ENCODE results near the gene MIB2. TPM values are rescaled to one million over a fixed set of nuclear protein-coding genes. Genes with fewer than 3 reads are reported as not detected.

MIB2 gene
- total and polyA plus RNA-seq, 2 donors (not counting 1 experiment from before 2014, with no cell fraction given), result 7.1 to 74.3 TPM

GRCh38 chr1:1666526-1666925, 51.2 kb downstream of the MIB2 start:
- Histone ChIP-seq H3K36me3 (ENCODE audit: control insufficient read depth, insufficient read depth, low read length) (peaks cover 17% of the 10 kb centered on the region), H3K27ac (ENCODE audit: insufficient read depth, low read length) (no peak overlapping the region), H3K4me2 (ENCODE audit: extremely low read depth, insufficient read depth, low read length) (no peak overlapping the region), H4K20me1 (ENCODE audit: control insufficient read depth, extremely low read depth, insufficient read depth, low read length) (no peaks in the 10 kb centered on the region), H3K9ac (ENCODE audit: insufficient read depth, low read length) (no peak overlapping the region), H3K4me1 (ENCODE audit: control insufficient read depth, extremely low read depth, insufficient read depth, low read length) (peaks cover 8% of the 10 kb centered on the region), H2AFZ (ENCODE audit: low read length) (no peak overlapping the region), H3K4me3 (replicated peaks in 1 of 4; ENCODE audit: control extremely low read depth in 1 of 4, insufficient read depth in 1 of 4, low read depth in 3 of 4, low read length in 4 of 4) (no peak overlapping the region), H3K9me3 (ENCODE audit: control insufficient read depth, insufficient read depth, low read depth, low read length) (no peaks in the 10 kb centered on the region), H3K27me3 (ENCODE audit: control insufficient read depth, insufficient read depth, low read length) (no peaks in the 10 kb centered on the region), H3K79me2 (ENCODE audit: control insufficient read depth, insufficient read depth, low read length) (no peaks in the 10 kb centered on the region)
- DNase-seq (ENCODE audit: low read depth in 2 of 2), result no peak
- TF ChIP-seq CTCF (conservative IDR thresholded peaks at IDR 0.05 in 1 of 2, IDR thresholded peaks at IDR 0.05 in 1 of 2; ENCODE audit: low read depth in 1 of 2, low read length in 2 of 2) (no peak), EZH2 (IDR thresholded peaks at IDR 0.05; ENCODE audit: low read length, missing control alignments) (no peak)

DNA sequence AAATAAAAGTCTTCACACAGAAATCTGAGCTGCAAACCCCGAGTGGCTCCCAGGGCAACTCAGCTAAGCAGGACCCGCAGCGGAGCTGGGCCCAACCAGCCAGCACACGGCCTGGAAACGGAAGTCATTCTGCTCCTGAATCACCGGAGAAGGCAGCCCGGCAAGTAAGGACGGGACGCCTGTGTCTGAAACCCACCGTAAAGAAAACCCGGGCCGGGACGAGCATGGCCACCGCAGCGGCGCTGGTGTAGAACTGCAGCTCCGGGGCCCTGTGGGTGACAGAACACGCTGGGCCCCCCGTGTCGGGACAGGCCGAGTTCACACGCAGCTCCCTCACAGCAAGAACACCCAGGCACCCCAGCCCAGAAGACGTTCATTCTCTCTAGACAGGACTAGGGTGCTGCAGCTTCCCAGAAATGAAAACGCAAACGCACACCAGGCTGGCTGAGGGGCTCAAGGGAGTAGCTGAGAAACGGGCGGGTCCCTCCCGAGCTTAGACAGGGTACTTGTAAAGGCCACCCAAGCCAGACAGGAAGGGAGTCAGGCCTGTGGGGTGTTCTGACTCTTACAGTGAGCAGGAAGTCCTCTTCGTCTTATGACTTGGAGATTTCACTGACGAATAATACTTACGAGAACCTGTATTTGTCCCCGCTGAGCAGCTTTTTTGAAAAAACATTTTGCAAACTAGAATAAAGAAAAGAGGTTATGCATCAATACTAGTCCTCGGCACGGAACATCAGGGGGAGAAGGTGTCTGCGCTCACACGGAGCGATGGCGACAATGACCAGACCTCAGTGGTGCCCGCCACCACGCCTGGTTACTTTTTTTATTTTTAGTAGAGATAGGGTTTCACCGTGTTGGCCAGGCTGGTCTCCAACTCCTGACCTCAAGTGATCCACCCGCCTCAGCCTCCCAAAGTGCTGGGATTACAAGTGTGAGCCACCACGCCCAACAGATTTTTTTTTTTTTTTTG, 54.5 kb downstream of the MIB2 start:
- Histone ChIP-seq H3K4me2 (ENCODE audit: extremely low read depth, insufficient read depth, low read length) (no peak overlapping the region), H3K4me1 (ENCODE audit: control insufficient read depth, extremely low read depth, insufficient read depth, low read length) (no peaks in the 10 kb centered on the region), H3K27ac (ENCODE audit: insufficient read depth, low read length) (no peak overlapping the region), H3K79me2 (ENCODE audit: control insufficient read depth, insufficient read depth, low read length) (no peaks in the 10 kb centered on the region), H3K36me3 (ENCODE audit: control insufficient read depth, insufficient read depth, low read length) (peaks cover 21% of the 10 kb centered on the region), H3K9ac (ENCODE audit: insufficient read depth, low read length) (no peak overlapping the region), H4K20me1 (ENCODE audit: control insufficient read depth, extremely low read depth, insufficient read depth, low read length) (no peaks in the 10 kb centered on the region), H3K9me3 (ENCODE audit: control insufficient read depth, insufficient read depth, low read depth, low read length) (no peaks in the 10 kb centered on the region), H3K4me3 (replicated peaks in 1 of 4; ENCODE audit: control extremely low read depth in 1 of 4, insufficient read depth in 1 of 4, low read depth in 3 of 4, low read length in 4 of 4) (no peak overlapping the region), H2AFZ (ENCODE audit: low read length) (no peak overlapping the region), H3K27me3 (ENCODE audit: control insufficient read depth, insufficient read depth, low read length) (no peaks in the 10 kb centered on the region)
- no peak for TF ChIP-seq EZH2 (IDR thresholded peaks at IDR 0.05; ENCODE audit: low read length, missing control alignments)
- no peak for TF ChIP-seq CTCF (conservative IDR thresholded peaks at IDR 0.05 in 1 of 2, IDR thresholded peaks at IDR 0.05 in 1 of 2; ENCODE audit: low read depth in 1 of 2, low read length in 2 of 2)
- no peak for DNase-seq (ENCODE audit: low read depth in 2 of 2)

DNA sequence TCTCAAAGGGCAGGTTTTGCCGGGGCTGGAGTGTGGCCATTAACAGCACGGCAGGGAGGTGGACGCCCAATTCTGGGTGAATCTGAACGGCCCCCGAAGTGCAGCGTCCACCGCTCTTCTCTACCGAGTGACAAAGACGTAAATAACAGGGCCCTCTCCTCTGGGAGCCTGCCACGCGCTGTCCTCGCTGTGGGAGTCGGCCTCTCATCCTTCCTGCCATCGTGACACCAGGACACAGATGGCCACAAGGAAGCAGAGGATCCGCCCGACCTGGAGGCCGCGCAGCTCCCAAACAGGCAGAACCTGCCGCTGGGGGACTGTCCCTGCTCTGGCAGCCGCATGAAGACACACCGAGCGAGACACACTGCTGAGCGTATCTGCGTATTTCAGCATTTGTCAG, 55.6 kb downstream of the MIB2 start:
- TF ChIP-seq EZH2 (IDR thresholded peaks at IDR 0.05; ENCODE audit: low read length, missing control alignments) (no peak), CTCF (conservative IDR thresholded peaks at IDR 0.05 in 1 of 2, IDR thresholded peaks at IDR 0.05 in 1 of 2; ENCODE audit: low read depth in 1 of 2, low read length in 2 of 2) (no peak)
- H3K9me3 ChIP-seq (ENCODE audit: control insufficient read depth, insufficient read depth, low read depth, low read length), result no peaks in the 10 kb centered on the region
- H3K27ac ChIP-seq (ENCODE audit: insufficient read depth, low read length), result no peak overlapping the region
- no peaks in the 10 kb centered on the region for H3K27me3 ChIP-seq (ENCODE audit: control insufficient read depth, insufficient read depth, low read length)
- no peak overlapping the region for H2AFZ ChIP-seq (ENCODE audit: low read length)
- H3K36me3 ChIP-seq (ENCODE audit: control insufficient read depth, insufficient read depth, low read length), result peaks cover 13% of the 10 kb centered on the region
- H3K4me2 ChIP-seq (ENCODE audit: extremely low read depth, insufficient read depth, low read length), result no peak overlapping the region
- no peaks in the 10 kb centered on the region for H4K20me1 ChIP-seq (ENCODE audit: control insufficient read depth, extremely low read depth, insufficient read depth, low read length)
- H3K79me2 ChIP-seq (ENCODE audit: control insufficient read depth, insufficient read depth, low read length), result no peaks in the 10 kb centered on the region
- no peak for DNase-seq (ENCODE audit: low read depth in 2 of 2)
- no peak overlapping the region for H3K9ac ChIP-seq (ENCODE audit: insufficient read depth, low read length)
- no peaks in the 10 kb centered on the region for H3K4me1 ChIP-seq (ENCODE audit: control insufficient read depth, extremely low read depth, insufficient read depth, low read length)
- no peak overlapping the region for H3K4me3 ChIP-seq (replicated peaks in 1 of 4; ENCODE audit: control extremely low read depth in 1 of 4, insufficient read depth in 1 of 4, low read depth in 3 of 4, low read length in 4 of 4)
